Thyroid gland (tissue), 4 donors: Measurements from ENCODE around the gene METTL26. TPM values are rescaled to one million over a fixed set of nuclear protein-coding genes. Genes with fewer than 3 reads are reported as not detected.

Source experiments
- DNase-seq, 2 donors: peaks; one replicate each; pipeline ENCODE4 v3.0.0-alpha.2; 2019
- H3K27ac ChIP-seq, 3 donors: fragments of 200-600 bp; sonication (generic); 1 replicate in 2 of 3; 2 replicates in 1 of 3; pipeline ENCODE4 v1.5.1; 2016 to 2019; ENCODE audit warnings: mild to moderate bottlenecking in 1 of 3, moderate library complexity in 1 of 3
- H3K27me3 ChIP-seq: fragments of 200-600 bp; sonication (generic); one replicate; pipeline ENCODE4 v1.5.1; 2019
- H3K36me3 ChIP-seq, 2 donors: fragments of 200-600 bp; sonication (generic); one replicate each; pipeline ENCODE4 v1.5.1; 2016 to 2019
- H3K4me1 ChIP-seq, 2 donors: fragments of 200-600 bp; sonication (generic); one replicate each; pipeline ENCODE4 v1.5.1; 2017 to 2019
- H3K4me3 ChIP-seq, 3 donors: fragments of 200-600 bp; sonication (generic); replicated peaks in 1 of 3; 1 replicate in 2 of 3; 2 replicates in 1 of 3; pipeline ENCODE4 v1.5.1; 2016; ENCODE audit warnings: mild to moderate bottlenecking in 1 of 3
- H3K9me3 ChIP-seq: fragments of 200-600 bp; sonication (generic); one replicate; pipeline ENCODE4 v1.5.1; 2017
- CTCF ChIP-seq, 6 experiments: fragments of 200-600 bp in 3 of 6; fragments of 450-650 bp in 3 of 6; sonication (generic) in 3 of 6; IDR thresholded peaks; one replicate each; pipeline ENCODE4 v1.5.1; 2016 to 2019; ENCODE audit warnings: antibody characterized with exemption in 6 of 6, mild to moderate bottlenecking in 2 of 6, inconsistent platforms in 1 of 6, moderate library complexity in 1 of 6
- POLR2A ChIP-seq, 2 donors: fragments of 450-650 bp; IDR thresholded peaks; one replicate each; pipeline ENCODE4 v1.6.1; 2017; ENCODE audit warnings: antibody characterized with exemption in 2 of 2, mild to moderate bottlenecking in 2 of 2, moderate library complexity in 1 of 2
- WGBS, 2 donors: methylation state at CpG; one replicate each; pipeline ENCODE4 v1.1.5; 2017; 5-methylcytosine and 5-hydroxymethylcytosine counted together
- intact Hi-C: fragments of 100-400 bp; cut with DNase I; formaldehyde crosslinking; loops from one replicate; pipeline ENCODE4 v1.15.1; 2023
- total RNA-seq, 4 donors: library from RNA; depleted of rRNA; stranded (reverse); fragments of >200 nt; gene quantifications; one replicate each; pipeline ENCODE4 v1.2.3, GENCODE V29; 2016

The METTL26 gene
- 100 to 1,000 TPM in 2 of 4 donors, 10 to 100 TPM in 2; 54.2 to 180 (median 115) TPM for total RNA-seq

DNA sequence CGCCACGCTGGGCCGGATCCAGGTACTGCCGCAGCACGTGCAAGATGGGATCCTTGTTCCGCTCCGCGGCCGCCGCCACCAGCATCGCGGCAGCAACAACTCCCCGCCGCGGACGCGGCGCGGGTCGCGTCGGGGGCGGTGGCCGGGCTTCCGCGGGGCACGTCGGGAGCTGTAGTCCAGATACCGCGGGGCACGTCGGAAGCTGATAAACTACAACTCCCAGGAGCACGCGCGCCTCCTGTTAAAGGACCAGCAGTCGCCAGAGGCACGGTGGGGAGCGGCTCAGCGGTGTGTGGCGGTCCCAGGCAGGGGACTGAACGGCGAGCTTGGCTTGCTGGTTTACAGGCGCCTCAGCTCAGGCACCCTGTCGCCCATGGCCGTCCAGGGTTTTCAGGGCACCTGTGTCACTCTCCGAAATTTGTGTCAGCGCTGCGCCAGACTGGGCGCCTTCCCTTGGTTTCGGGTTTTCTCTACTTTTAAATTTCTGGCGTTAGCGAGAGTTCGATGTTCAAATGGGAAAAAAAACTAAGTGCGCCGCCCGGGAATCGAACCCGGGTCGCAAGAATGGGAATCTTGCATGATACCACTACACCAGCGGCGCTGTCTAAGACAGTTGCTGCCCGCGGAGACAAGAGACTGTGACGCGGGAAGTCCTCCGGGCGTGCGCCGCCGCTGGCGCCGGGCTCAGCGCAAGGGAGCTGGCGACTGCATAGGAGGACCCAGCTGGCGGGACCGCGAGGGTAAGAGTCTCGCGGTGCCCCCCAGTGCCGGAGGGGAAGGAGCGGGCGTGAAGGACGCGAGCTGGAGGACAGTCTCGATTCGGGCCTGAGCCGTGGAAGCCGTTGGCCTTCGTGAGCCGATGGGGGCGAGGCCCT is at the start of gene METTL26:
Gene METTL26 (minus strand): TSS at position 100 of the 875 bp plus-strand sequence. CDS start 15 bp downstream, at position 85.
- 0% methylated on average over 37 to 41 of the region's 91 CpGs for WGBS, 2 donors
- H3K27ac ChIP-seq: peak within 1 kb of the TSS; percentile 88 to 97 (median 96)
- intact Hi-C loops: no loop called here
- H3K36me3 ChIP-seq: peaks cover 0 to 8% of the 10 kb centered on the region in 2 donors
- TF ChIP-seq POLR2A (IDR thresholded peaks at IDR 0.05) (peak in 1 of 2 donors; percentile 59), CTCF (IDR thresholded peaks at IDR 0.05) (no peak)
- H3K4me3 ChIP-seq: peak within 1 kb of the TSS; percentile 27 to 96 (median 73)
- DNase-seq: peak; percentile 95 to 96
- H3K27me3 ChIP-seq: no peaks in the 10 kb centered on the region
- H3K9me3 ChIP-seq: no peaks in the 10 kb centered on the region
- peaks cover 16 to 27% of the 10 kb centered on the region in 2 donors for H3K4me1 ChIP-seq

DNA sequence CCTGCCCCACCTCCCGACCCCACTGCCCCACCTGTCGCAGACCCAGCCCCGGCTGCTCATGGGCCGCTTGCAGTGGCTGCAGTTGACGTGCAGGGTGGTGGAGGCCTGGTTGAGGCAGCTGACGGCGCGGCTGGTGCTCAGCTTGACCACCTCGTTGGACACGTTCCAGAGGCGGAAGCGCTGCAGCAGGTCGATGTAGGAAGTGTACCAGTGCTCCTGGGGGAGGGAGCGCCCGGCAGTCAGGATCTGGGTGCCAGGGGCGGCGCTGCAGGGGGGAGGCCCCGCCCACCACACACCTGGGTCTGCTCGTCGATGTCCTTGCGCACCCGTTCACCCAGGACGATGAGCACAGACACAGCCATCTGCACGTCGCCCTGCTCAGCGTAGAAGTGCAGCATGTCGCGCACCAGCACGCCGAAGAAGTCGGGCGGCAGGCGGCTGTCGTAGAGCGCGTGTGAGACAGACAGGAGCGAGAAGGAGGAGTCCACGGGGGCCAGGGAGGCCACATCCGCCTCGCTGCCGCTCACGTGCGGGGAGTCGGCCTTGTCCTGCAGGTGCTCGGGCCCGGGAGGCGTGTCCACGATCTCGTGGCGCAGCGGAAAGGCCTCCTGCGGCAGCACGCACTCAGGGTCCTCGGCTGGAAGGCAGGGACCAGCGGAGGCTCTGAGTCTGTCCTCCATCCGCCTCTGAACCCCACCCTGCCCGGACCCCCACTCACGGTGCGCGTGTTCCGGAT is 49.0 kb upstream of the METTL26 start:
- Histone ChIP-seq H3K36me3 (peaks cover 18 to 20% of the 10 kb centered on the region in 2 donors), H3K27ac (peak overlapping the region in 1 of 3 donors; percentile 66), H3K4me3 (peak overlapping the region in 1 of 3 donors; percentile 86), H3K9me3 (no peaks in the 10 kb centered on the region), H3K4me1 (peaks cover 33 to 54% of the 10 kb centered on the region in 2 donors), H3K27me3 (no peaks in the 10 kb centered on the region)
- WGBS, 2 donors: 95% methylated on average over 45 to 61 of the region's 61 CpGs
- no peak for DNase-seq
- intact Hi-C loops: no loop called here
- TF ChIP-seq CTCF (IDR thresholded peaks at IDR 0.05): no peak
- TF ChIP-seq POLR2A (IDR thresholded peaks at IDR 0.05): no peak

DNA sequence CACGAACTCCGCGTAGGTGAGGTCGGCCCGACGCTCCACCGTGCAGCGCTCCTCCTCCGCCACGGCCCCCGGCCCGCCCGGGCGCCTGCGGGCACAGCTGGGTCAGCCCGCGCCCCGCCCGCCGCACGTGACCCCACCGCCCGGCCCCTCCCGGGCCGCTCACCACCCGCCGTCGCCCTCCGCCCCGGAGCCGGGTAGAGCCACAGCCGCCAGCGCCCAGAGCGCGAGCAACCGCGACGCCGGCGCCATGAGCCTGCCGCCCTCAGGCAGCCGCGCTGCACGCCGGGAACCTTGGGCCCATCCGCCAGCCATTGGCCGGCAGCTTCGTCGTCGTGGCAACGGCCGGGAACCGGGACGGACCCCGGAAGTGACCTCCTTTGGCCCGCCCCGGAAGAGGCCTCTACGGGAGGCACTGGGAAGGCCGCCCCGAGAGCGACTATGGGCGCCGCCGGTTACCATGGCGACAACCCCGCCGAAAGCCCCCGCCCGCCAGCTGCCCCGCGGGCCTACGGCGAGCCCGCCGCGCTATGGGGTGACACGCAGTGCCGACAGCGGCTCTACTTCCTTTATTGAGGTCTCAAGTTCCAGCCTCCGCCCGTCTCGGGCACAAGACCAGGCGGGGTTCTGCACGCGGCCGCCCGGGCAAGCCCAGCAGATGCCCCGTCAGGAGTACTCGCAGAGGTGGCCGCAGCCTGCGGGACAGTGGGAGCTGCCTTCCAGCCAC is 48.1 kb upstream of the METTL26 start, which contains the start of gene JMJD8:
Gene JMJD8 (minus strand): TSS at position 264 of the 724 bp plus-strand sequence. CDS start 15 bp downstream, at position 249.
- no peaks in the 10 kb centered on the region for H3K27me3 ChIP-seq
- H3K36me3 ChIP-seq: peaks cover 18 to 20% of the 10 kb centered on the region in 2 donors
- H3K4me1 ChIP-seq: peaks cover 28 to 52% of the 10 kb centered on the region in 2 donors
- 15% methylated on average over 22 of the region's 91 CpGs; no CpG with 5 or more reads in 1 of the 2 donors for WGBS, 2 donors
- intact Hi-C loops: no loop called here
- H3K4me3 ChIP-seq: peak within 1 kb of the TSS in 2 of 3 donors; percentile 42 to 86
- TF ChIP-seq POLR2A (IDR thresholded peaks at IDR 0.05) (peak in 1 of 2 donors; percentile 73), CTCF (IDR thresholded peaks at IDR 0.05) (no peak)
- peak within 1 kb of the TSS; percentile 58 to 72 (median 66) for H3K27ac ChIP-seq
- no peaks in the 10 kb centered on the region for H3K9me3 ChIP-seq
- peak; percentile 98 for DNase-seq

- Histone ChIP-seq H3K4me1 (peaks cover 30 to 49% of the 10 kb centered on the region in 2 donors), H3K27me3 (no peaks in the 10 kb centered on the region), H3K36me3 (peaks cover 18 to 20% of the 10 kb centered on the region in 2 donors), H3K4me3 (peak overlapping the region in 1 of 3 donors; percentile 86), H3K27ac (peak overlapping the region in 1 of 3 donors; percentile 6), H3K9me3 (no peaks in the 10 kb centered on the region)
- intact Hi-C loops: no loop called here
- WGBS, 2 donors: 28 to 44% methylated on average over 5 to 27 of the region's 57 CpGs
- TF ChIP-seq CTCF (IDR thresholded peaks at IDR 0.05): no peak
- TF ChIP-seq POLR2A (IDR thresholded peaks at IDR 0.05): no peak
- DNase-seq: no peak
Measured at GRCh38 chr16:683396-684070, 47.4 kb upstream of the METTL26 start.
